Peyer's patch (tissue), 4 donors: ENCODE results near the gene MED15. TPM values are rescaled to one million over a fixed set of nuclear protein-coding genes. Genes with fewer than 3 reads are reported as not detected.
"Not testable (repeated sequence)": the region's sequence is repeated elsewhere in the genome, so short reads cannot be mapped to it uniquely, and the experiment has no call there.

ENCODE experiments used
- DNase-seq, 3 donors: peaks; one replicate each; pipeline ENCODE4 v3.0.0-alpha.2; 2017 to 2019
- H3K27ac ChIP-seq, 4 donors: fragments of 200-600 bp; sonication (generic); one replicate each; pipeline ENCODE4 v1.5.1; 2016 to 2019
- H3K27me3 ChIP-seq, 2 donors: fragments of 200-600 bp; sonication (generic); one replicate each; pipeline ENCODE4 v1.5.1; 2019
- H3K36me3 ChIP-seq, 3 donors: fragments of 200-600 bp; sonication (generic); one replicate each; pipeline ENCODE4 v1.5.1; 2016 to 2019
- H3K4me1 ChIP-seq, 4 donors: fragments of 200-600 bp; sonication (generic); one replicate each; pipeline ENCODE4 v1.5.1; 2016 to 2019
- H3K4me3 ChIP-seq, 4 donors: fragments of 200-600 bp; sonication (generic); 1 replicate in 3 of 4; 2 replicates in 1 of 4; pipeline ENCODE4 v1.5.1; 2016 to 2019; ENCODE audit warnings: mild to moderate bottlenecking in 1 of 4
- H3K9me3 ChIP-seq, 4 donors: fragments of 200-600 bp; sonication (generic); one replicate each; pipeline ENCODE4 v1.5.1; 2016 to 2019; ENCODE audit warnings: mild to moderate bottlenecking in 1 of 4
- CTCF ChIP-seq, 6 experiments: fragments of 450-650 bp in 4 of 6; fragments of 200-600 bp in 2 of 6; sonication (generic) in 1 of 6; IDR thresholded peaks; one replicate each; pipeline ENCODE4 v1.5.1; 2017 to 2019; ENCODE audit warnings: antibody characterized with exemption in 6 of 6, mild to moderate bottlenecking in 3 of 6, moderate library complexity in 1 of 6
- POLR2A ChIP-seq, 2 donors: fragments of 450-650 bp; IDR thresholded peaks; one replicate each; pipeline ENCODE4 v1.5.1; 2017; ENCODE audit warnings: antibody characterized with exemption in 2 of 2, mild to moderate bottlenecking in 2 of 2, moderate library complexity in 2 of 2
- total RNA-seq, 4 donors: library from RNA; depleted of rRNA; stranded (reverse); fragments of >200 nt; gene quantifications; one replicate each; pipeline ENCODE4 v1.1.0, GENCODE V29; 2016

Gene MED15
- total RNA-seq, 4 donors from 2014 or later, result 115 to 215 (median 161) TPM

DNA sequence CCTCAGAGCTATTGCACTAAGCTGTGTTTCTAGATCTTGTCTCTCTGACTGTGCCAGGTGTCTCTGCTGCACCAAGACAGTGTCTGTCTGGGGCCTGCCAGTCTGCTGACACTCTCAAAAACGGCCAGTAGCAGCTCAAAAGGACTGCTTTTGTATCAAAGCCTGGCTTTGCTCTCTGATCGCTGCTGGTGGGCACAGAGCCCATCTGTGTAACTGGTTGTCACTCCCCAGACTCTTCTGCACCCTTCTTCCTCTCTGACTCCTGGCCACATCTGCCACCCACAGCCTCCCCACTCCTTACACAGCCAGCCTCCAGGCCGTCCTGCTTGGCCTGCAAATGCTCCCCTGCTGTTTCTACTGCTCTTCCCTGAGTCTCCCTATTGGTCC, 26.5 kb downstream of the MED15 start:
- Histone ChIP-seq H3K4me1 (peaks cover 5 to 46% (median 7%) of the 10 kb centered on the region in 4 donors), H3K9me3 (no peaks in the 10 kb centered on the region), H3K4me3 (no peak overlapping the region), H3K36me3 (peaks cover 0 to 40% (median 0%) of the 10 kb centered on the region in 3 donors), H3K27ac (no peak overlapping the region), H3K27me3 (no peaks in the 10 kb centered on the region)
- no peak for DNase-seq
- TF ChIP-seq POLR2A (IDR thresholded peaks at IDR 0.05) (no peak), CTCF (IDR thresholded peaks at IDR 0.05) (no peak)

DNA sequence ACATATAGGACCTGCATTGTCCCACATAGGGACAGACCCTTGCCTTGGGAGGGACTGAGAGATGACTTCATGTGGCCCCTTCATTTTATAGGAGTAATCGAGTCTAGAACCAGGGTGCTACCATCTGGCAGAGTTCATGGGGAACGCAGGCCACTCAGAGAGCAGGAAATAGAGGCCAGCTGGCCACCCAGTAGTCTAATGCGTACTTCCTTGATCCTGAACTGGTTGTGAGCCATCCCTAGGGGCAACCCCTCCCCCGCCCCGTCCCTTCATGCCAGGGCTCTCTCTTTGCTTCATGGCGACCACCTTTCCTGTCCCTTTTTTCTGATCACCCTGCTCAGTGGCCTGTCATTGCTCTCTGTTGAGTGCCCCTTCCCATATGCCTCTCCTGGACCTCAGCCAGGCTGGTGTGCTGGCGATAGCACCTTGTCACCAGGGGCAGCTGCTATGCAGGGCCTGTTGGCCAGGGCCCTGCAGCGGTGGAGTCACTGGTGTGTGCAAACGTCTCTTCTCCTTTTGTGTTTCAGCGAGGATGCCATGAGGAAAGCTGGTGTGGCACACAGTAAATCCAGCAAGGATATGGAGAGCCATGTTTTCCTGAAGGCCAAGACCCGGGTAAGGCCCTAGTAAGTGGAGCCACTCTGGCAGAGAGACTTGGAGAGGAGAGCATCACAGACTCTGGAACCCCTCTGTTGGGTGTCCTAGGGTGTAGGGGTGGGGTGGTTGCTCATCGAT, 29.3 kb downstream of the MED15 start:
- peaks cover 0 to 53% (median 0%) of the 10 kb centered on the region in 3 donors for H3K36me3 ChIP-seq
- H3K27ac ChIP-seq, result no peak overlapping the region
- H3K27me3 ChIP-seq, result no peaks in the 10 kb centered on the region
- peaks cover 0 to 21% (median 2%) of the 10 kb centered on the region in 4 donors for H3K4me1 ChIP-seq
- H3K4me3 ChIP-seq, result no peak overlapping the region
- DNase-seq, result no peak
- no peaks in the 10 kb centered on the region for H3K9me3 ChIP-seq
- TF ChIP-seq CTCF (IDR thresholded peaks at IDR 0.05) (no peak), POLR2A (IDR thresholded peaks at IDR 0.05) (no peak)

- H3K27ac ChIP-seq, result no peak overlapping the region
- no peaks in the 10 kb centered on the region for H3K27me3 ChIP-seq
- H3K4me1 ChIP-seq, result peaks cover 0 to 15% (median 0%) of the 10 kb centered on the region in 4 donors
- no peaks in the 10 kb centered on the region for H3K9me3 ChIP-seq
- DNase-seq, result no peak
- H3K4me3 ChIP-seq, result no peak overlapping the region
- peaks cover 0 to 56% (median 0%) of the 10 kb centered on the region in 3 donors for H3K36me3 ChIP-seq
- TF ChIP-seq CTCF (IDR thresholded peaks at IDR 0.05) (no peak), POLR2A (IDR thresholded peaks at IDR 0.05) (no peak)
Measured at GRCh38 chr22:20537325-20537756, 29.9 kb downstream of the MED15 start.

DNA sequence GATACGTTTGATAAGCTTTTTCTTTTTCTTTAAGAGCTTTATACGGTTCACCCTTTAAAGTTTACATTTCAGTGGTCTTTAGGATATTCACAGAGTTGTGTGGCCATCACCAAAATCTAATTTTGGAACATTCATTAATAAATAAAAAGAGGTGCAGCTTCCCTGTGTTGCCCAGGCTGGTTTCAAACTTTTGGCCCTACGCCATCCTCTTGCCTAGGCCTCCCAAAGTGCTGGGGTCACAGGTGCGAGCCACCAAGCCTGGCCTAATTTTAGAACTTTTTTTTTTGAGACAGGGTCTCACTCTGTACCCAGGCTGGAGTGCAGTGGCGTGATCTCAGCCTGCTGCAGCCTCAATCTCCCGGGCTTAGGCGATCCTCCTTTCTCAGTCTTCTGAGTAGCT, 30.6 kb downstream of the MED15 start:
- no peak for DNase-seq
- no peaks in the 10 kb centered on the region for H3K9me3 ChIP-seq
- H3K27me3 ChIP-seq, result no peaks in the 10 kb centered on the region
- TF ChIP-seq POLR2A (IDR thresholded peaks at IDR 0.05) (no peak), CTCF (IDR thresholded peaks at IDR 0.05) (no peak)
- H3K27ac ChIP-seq, result no peak overlapping the region
- no peak overlapping the region for H3K4me3 ChIP-seq
- H3K4me1 ChIP-seq, result peaks cover 0 to 9% (median 0%) of the 10 kb centered on the region in 4 donors
- peaks cover 0 to 56% (median 0%) of the 10 kb centered on the region in 3 donors for H3K36me3 ChIP-seq

DNA sequence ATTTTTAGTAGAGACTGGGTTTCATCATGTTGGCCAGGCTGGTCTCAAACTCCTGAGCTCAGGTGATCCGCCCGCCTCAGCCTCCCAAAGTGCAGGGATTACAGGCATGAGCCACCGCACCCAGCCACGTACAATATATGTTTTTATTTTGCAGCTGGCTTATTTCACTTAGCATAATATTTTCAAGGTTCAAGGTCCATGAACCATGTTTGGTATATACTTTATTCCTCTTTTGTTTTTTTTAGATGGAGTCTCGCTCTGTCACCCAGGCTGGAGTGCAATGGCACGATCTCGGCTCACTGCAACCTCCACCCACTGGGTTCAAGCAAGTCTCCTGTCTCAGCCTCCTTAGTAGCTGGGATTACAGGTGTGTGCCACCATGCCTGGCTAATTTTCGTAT, 31.5 kb downstream of the MED15 start:
- not testable (repeated sequence) for H3K4me3 ChIP-seq, H3K27me3 ChIP-seq, DNase-seq, H3K9me3 ChIP-seq, H3K27ac ChIP-seq, H3K4me1 ChIP-seq
- H3K36me3 ChIP-seq, result peaks cover 0 to 59% (median 0%) of the 10 kb centered on the region in 3 donors

GRCh38 chr22:20542055-20542454, 34.6 kb downstream of the MED15 start:
- Histone ChIP-seq H3K4me1 (no peaks in the 10 kb centered on the region), H3K9me3 (no peaks in the 10 kb centered on the region), H3K4me3 (no peak overlapping the region), H3K27me3 (no peaks in the 10 kb centered on the region), H3K27ac (no peak overlapping the region), H3K36me3 (peaks cover 0 to 54% (median 0%) of the 10 kb centered on the region in 3 donors)
- TF ChIP-seq POLR2A (IDR thresholded peaks at IDR 0.05) (no peak), CTCF (IDR thresholded peaks at IDR 0.05) (no peak)
- no peak for DNase-seq
